ENCODE results near the gene JADE2.

The JADE2 gene

DNA sequence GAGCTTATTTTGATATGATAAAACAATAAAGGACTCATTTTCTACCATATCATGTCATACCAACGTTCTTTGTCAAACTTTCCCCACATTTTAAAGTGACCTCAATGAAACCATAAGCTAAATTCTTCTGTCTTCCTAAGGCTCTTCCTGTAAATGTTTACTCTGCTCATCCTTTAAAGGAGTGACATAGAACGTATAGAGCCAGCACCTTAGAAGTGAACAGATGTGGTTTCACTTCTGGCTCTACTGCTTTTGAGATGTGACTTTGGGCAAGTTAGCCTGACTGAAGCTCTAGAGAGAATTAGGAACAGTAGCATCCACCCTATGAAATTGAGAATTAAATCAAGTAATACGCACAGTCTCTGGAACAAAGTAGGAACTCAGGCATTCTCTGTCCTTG is 83.1 kb downstream of the JADE2 start:
- Histone ChIP-seq H2BK12ac (ENCODE audit: low read length in 2 of 2) (no peak overlapping the region), H2AK5ac (ENCODE audit: low read length, severe bottlenecking) (no peak overlapping the region), H2BK15ac (ENCODE audit: low read depth, poor library complexity, severe bottlenecking) (no peak overlapping the region), H3K9me3 (ENCODE audit: control insufficient read depth, low read length) (no peaks in the 10 kb centered on the region), H3K27ac (ENCODE audit: low read length, poor library complexity, severe bottlenecking) (peak overlapping the region; percentile 78), H3K9ac (ENCODE audit: low read length) (no peak overlapping the region), H3K4ac (ENCODE audit: low read depth in 1 of 2, low read length in 2 of 2) (no peak overlapping the region), H3K4me1 (ENCODE audit: control insufficient read depth, insufficient read depth, low read depth, low read length) (peaks cover 8% of the 10 kb centered on the region), H4K91ac (ENCODE audit: low read length) (no peak overlapping the region), H4K8ac (ENCODE audit: low read length) (no peak overlapping the region), H2BK5ac (ENCODE audit: low read depth, low read length, poor library complexity, severe bottlenecking) (no peak overlapping the region), H3K4me3 (ENCODE audit: insufficient read depth in 1 of 2, low read depth in 1 of 2, low read length in 2 of 2) (no peak overlapping the region), H2BK120ac (ENCODE audit: low read depth, low read length) (no peak overlapping the region), H3K79me1 (replicated peaks; ENCODE audit: low read length, poor library complexity, severe bottlenecking) (peaks cover 8% of the 10 kb centered on the region), H3K36me3 (ENCODE audit: control insufficient read depth in 1 of 2, insufficient read depth in 2 of 2, low read depth in 1 of 2, low read length in 2 of 2) (peaks cover 2 to 82% of the 10 kb centered on the region in 2 experiments), H2AFZ (ENCODE audit: low read depth, low read length) (no peak overlapping the region), H3K27me3 (ENCODE audit: control insufficient read depth in 1 of 2, insufficient read depth in 1 of 2, low read length in 2 of 2) (no peaks in the 10 kb centered on the region), H3K18ac (ENCODE audit: low read depth in 1 of 2, low read length in 2 of 2) (no peak overlapping the region), H3K23ac (ENCODE audit: low read length in 2 of 2) (no peak overlapping the region), H3K14ac (ENCODE audit: low read length in 2 of 2) (no peak overlapping the region), H3K4me2 (ENCODE audit: low read length, poor library complexity, severe bottlenecking) (no peak overlapping the region)
- no peak for DNase-seq
- 91% methylated on average over 3 of the region's 3 CpGs for WGBS

GRCh38 chr5:134609232-134609851 is 83.9 kb downstream of the JADE2 start:
- no peak for DNase-seq
- H3K9ac ChIP-seq (ENCODE audit: low read length), result no peak overlapping the region
- peaks cover 8% of the 10 kb centered on the region for H3K4me1 ChIP-seq (ENCODE audit: control insufficient read depth, insufficient read depth, low read depth, low read length)
- peak overlapping the region; percentile 78 for H3K27ac ChIP-seq (ENCODE audit: low read length, poor library complexity, severe bottlenecking)
- H3K23ac ChIP-seq (ENCODE audit: low read length in 2 of 2), result no peak overlapping the region
- H3K18ac ChIP-seq (ENCODE audit: low read depth in 1 of 2, low read length in 2 of 2), result no peak overlapping the region
- WGBS, result 100% methylated on average over 2 of the region's 3 CpGs
- H3K9me3 ChIP-seq (ENCODE audit: control insufficient read depth, low read length), result no peaks in the 10 kb centered on the region
- peak overlapping the region; percentile 28 for H2AK5ac ChIP-seq (ENCODE audit: low read length, severe bottlenecking)
- H3K14ac ChIP-seq (ENCODE audit: low read length in 2 of 2), result no peak overlapping the region
- no peaks in the 10 kb centered on the region for H3K27me3 ChIP-seq (ENCODE audit: control insufficient read depth in 1 of 2, insufficient read depth in 1 of 2, low read length in 2 of 2)
- H3K79me1 ChIP-seq (replicated peaks; ENCODE audit: low read length, poor library complexity, severe bottlenecking), result peaks cover 6% of the 10 kb centered on the region
- H2BK15ac ChIP-seq (ENCODE audit: low read depth, poor library complexity, severe bottlenecking), result no peak overlapping the region
- no peak overlapping the region for H2BK12ac ChIP-seq (ENCODE audit: low read length in 2 of 2)
- H3K4me3 ChIP-seq (ENCODE audit: insufficient read depth in 1 of 2, low read depth in 1 of 2, low read length in 2 of 2), result no peak overlapping the region
- peaks cover 0 to 82% of the 10 kb centered on the region in 2 experiments for H3K36me3 ChIP-seq (ENCODE audit: control insufficient read depth in 1 of 2, insufficient read depth in 2 of 2, low read depth in 1 of 2, low read length in 2 of 2)
- H2BK120ac ChIP-seq (ENCODE audit: low read depth, low read length), result no peak overlapping the region
- H4K8ac ChIP-seq (ENCODE audit: low read length), result no peak overlapping the region
- peak overlapping the region; percentile 20 for H3K4me2 ChIP-seq (ENCODE audit: low read length, poor library complexity, severe bottlenecking)
- no peak overlapping the region for H3K4ac ChIP-seq (ENCODE audit: low read depth in 1 of 2, low read length in 2 of 2)
- no peak overlapping the region for H2BK5ac ChIP-seq (ENCODE audit: low read depth, low read length, poor library complexity, severe bottlenecking)
- H2AFZ ChIP-seq (ENCODE audit: low read depth, low read length), result no peak overlapping the region
- H4K91ac ChIP-seq (ENCODE audit: low read length), result no peak overlapping the region

DNA sequence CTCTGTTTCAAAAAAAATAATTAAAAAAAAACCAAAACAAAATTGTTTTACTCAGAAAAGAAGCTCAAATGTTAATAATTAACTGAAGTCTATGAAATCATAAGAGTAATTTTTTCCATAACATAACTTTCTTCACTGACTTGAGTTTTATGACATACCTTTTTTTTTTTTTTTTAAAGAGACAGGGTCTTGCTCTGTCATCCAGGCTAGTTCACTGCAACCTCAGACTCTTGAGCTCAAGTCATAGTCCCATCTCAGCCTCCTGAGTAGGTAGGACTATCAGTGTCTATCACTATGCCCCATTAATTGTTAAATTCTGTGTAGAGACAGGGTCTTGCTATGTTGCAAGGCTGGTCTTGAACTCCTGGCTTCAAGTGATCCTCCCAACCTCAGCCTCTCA is 85.3 kb downstream of the JADE2 start:
- no peaks in the 10 kb centered on the region for H3K27me3 ChIP-seq (ENCODE audit: control insufficient read depth in 1 of 2, insufficient read depth in 1 of 2, low read length in 2 of 2)
- H3K9ac ChIP-seq (ENCODE audit: low read length), result no peak overlapping the region
- peaks cover 8% of the 10 kb centered on the region for H3K4me1 ChIP-seq (ENCODE audit: control insufficient read depth, insufficient read depth, low read depth, low read length)
- no peak overlapping the region for H2BK5ac ChIP-seq (ENCODE audit: low read depth, low read length, poor library complexity, severe bottlenecking)
- peaks cover 8% of the 10 kb centered on the region for H3K79me1 ChIP-seq (replicated peaks; ENCODE audit: low read length, poor library complexity, severe bottlenecking)
- no peak overlapping the region for H4K91ac ChIP-seq (ENCODE audit: low read length)
- DNase-seq, result no peak
- H2BK15ac ChIP-seq (ENCODE audit: low read depth, poor library complexity, severe bottlenecking), result no peak overlapping the region
- H3K4me2 ChIP-seq (ENCODE audit: low read length, poor library complexity, severe bottlenecking), result no peak overlapping the region
- no peaks in the 10 kb centered on the region for H3K9me3 ChIP-seq (ENCODE audit: control insufficient read depth, low read length)
- peak overlapping the region; percentile 71 for H3K27ac ChIP-seq (ENCODE audit: low read length, poor library complexity, severe bottlenecking)
- H3K23ac ChIP-seq (ENCODE audit: low read length in 2 of 2), result no peak overlapping the region
- H2AFZ ChIP-seq (ENCODE audit: low read depth, low read length), result no peak overlapping the region
- no peak overlapping the region for H2BK12ac ChIP-seq (ENCODE audit: low read length in 2 of 2)
- no peak overlapping the region for H3K4ac ChIP-seq (ENCODE audit: low read depth in 1 of 2, low read length in 2 of 2)
- no peak overlapping the region for H3K4me3 ChIP-seq (ENCODE audit: insufficient read depth in 1 of 2, low read depth in 1 of 2, low read length in 2 of 2)
- H3K14ac ChIP-seq (ENCODE audit: low read length in 2 of 2), result no peak overlapping the region
- H2AK5ac ChIP-seq (ENCODE audit: low read length, severe bottlenecking), result no peak overlapping the region
- no peak overlapping the region for H2BK120ac ChIP-seq (ENCODE audit: low read depth, low read length)
- peaks cover 4 to 74% of the 10 kb centered on the region in 2 experiments for H3K36me3 ChIP-seq (ENCODE audit: control insufficient read depth in 1 of 2, insufficient read depth in 2 of 2, low read depth in 1 of 2, low read length in 2 of 2)
- no peak overlapping the region for H3K18ac ChIP-seq (ENCODE audit: low read depth in 1 of 2, low read length in 2 of 2)
- H4K8ac ChIP-seq (ENCODE audit: low read length), result no peak overlapping the region

GRCh38 chr5:134611515-134611914 is 86.0 kb downstream of the JADE2 start:
- H3K27ac ChIP-seq (ENCODE audit: low read length, poor library complexity, severe bottlenecking), result no peak overlapping the region
- no peak overlapping the region for H2AFZ ChIP-seq (ENCODE audit: low read depth, low read length)
- H3K79me1 ChIP-seq (replicated peaks; ENCODE audit: low read length, poor library complexity, severe bottlenecking), result peaks cover 5% of the 10 kb centered on the region
- H3K9me3 ChIP-seq (ENCODE audit: control insufficient read depth, low read length), result no peaks in the 10 kb centered on the region
- no peak overlapping the region for H3K14ac ChIP-seq (ENCODE audit: low read length in 2 of 2)
- no peak overlapping the region for H3K4ac ChIP-seq (ENCODE audit: low read depth in 1 of 2, low read length in 2 of 2)
- peaks cover 7 to 70% of the 10 kb centered on the region in 2 experiments for H3K36me3 ChIP-seq (ENCODE audit: control insufficient read depth in 1 of 2, insufficient read depth in 2 of 2, low read depth in 1 of 2, low read length in 2 of 2)
- no peak overlapping the region for H2BK5ac ChIP-seq (ENCODE audit: low read depth, low read length, poor library complexity, severe bottlenecking)
- H2BK12ac ChIP-seq (ENCODE audit: low read length in 2 of 2), result no peak overlapping the region
- no peaks in the 10 kb centered on the region for H3K27me3 ChIP-seq (ENCODE audit: control insufficient read depth in 1 of 2, insufficient read depth in 1 of 2, low read length in 2 of 2)
- peak overlapping the region; percentile 15 for H4K91ac ChIP-seq (ENCODE audit: low read length)
- no peak overlapping the region for H3K4me3 ChIP-seq (ENCODE audit: insufficient read depth in 1 of 2, low read depth in 1 of 2, low read length in 2 of 2)
- H3K9ac ChIP-seq (ENCODE audit: low read length), result no peak overlapping the region
- DNase-seq, result no peak
- H3K4me1 ChIP-seq (ENCODE audit: control insufficient read depth, insufficient read depth, low read depth, low read length), result peaks cover 8% of the 10 kb centered on the region
- no peak overlapping the region for H3K4me2 ChIP-seq (ENCODE audit: low read length, poor library complexity, severe bottlenecking)
- no peak overlapping the region for H2BK120ac ChIP-seq (ENCODE audit: low read depth, low read length)
- no peak overlapping the region for H4K8ac ChIP-seq (ENCODE audit: low read length)
- 98% methylated on average over 3 of the region's 4 CpGs for WGBS
- H3K18ac ChIP-seq (ENCODE audit: low read depth in 1 of 2, low read length in 2 of 2), result no peak overlapping the region
- H2AK5ac ChIP-seq (ENCODE audit: low read length, severe bottlenecking), result peak overlapping the region; percentile 94
- no peak overlapping the region for H3K23ac ChIP-seq (ENCODE audit: low read length in 2 of 2)
- no peak overlapping the region for H2BK15ac ChIP-seq (ENCODE audit: low read depth, poor library complexity, severe bottlenecking)

Measured in mesenchymal stem cell (in vitro differentiated cells and primary cell).